Activated CD4-positive, alpha-beta T cell treated with anti-CD3 and anti-CD28 coated beads, Interleukin-2, Interleukin-6, amounts not matched to agents 100 ng/mL and 50 ng/mL, durations not matched to agents 16 hours and 8 hours (primary cell): ENCODE data around the gene SH3TC1.

Experiments
- DNase-seq: peaks from one replicate; pipeline ENCODE4 v3.0.0-alpha.2; 2020

The SH3TC1 gene

GRCh38 chr4:8198906-8199593, at the start of gene SH3TC1:
TSS of gene SH3TC1 (plus strand) at chr4:8199290. CDS start at chr4:8205195, 5,905 bp downstream.
- peak; percentile 74 for DNase-seq

GRCh38 chr4:8149664-8150063, 49.4 kb upstream of the SH3TC1 start:
- no peak for DNase-seq

GRCh38 chr4:8150152-8151090, 48.7 kb upstream of the SH3TC1 start:
- no peak for DNase-seq

- no peak for DNase-seq
These were observed 47.9 kb upstream of the SH3TC1 start for GRCh38 chr4:8151165-8151650.

GRCh38 chr4:8152090-8152864, 46.8 kb upstream of the SH3TC1 start:
- DNase-seq = no peak

GRCh38 chr4:8152865-8153257, 46.2 kb upstream of the SH3TC1 start:
- DNase-seq = no peak

GRCh38 chr4:8153441-8153840, 45.6 kb upstream of the SH3TC1 start:
- DNase-seq = no peak

- DNase-seq = no peak
These were observed 44.0 kb upstream of the SH3TC1 start for GRCh38 chr4:8155048-8155447.

- DNase-seq = no peak
These were observed 43.2 kb upstream of the SH3TC1 start for GRCh38 chr4:8155660-8156421.

GRCh38 chr4:8156617-8157016, 42.5 kb upstream of the SH3TC1 start:
- no peak for DNase-seq

- no peak for DNase-seq
These were observed 41.6 kb upstream of the SH3TC1 start for GRCh38 chr4:8157496-8157895.

GRCh38 chr4:8157944-8158709, 41.0 kb upstream of the SH3TC1 start:
- DNase-seq = no peak

GRCh38 chr4:8158710-8159536, 40.2 kb upstream of the SH3TC1 start, which contains the start of gene ABLIM2:
TSS of gene ABLIM2 (minus strand) at chr4:8158813. CDS start at chr4:8158689, 124 bp downstream.
- DNase-seq = peak; percentile 99

GRCh38 chr4:8159537-8160232, 39.4 kb upstream of the SH3TC1 start:
- DNase-seq = no peak

GRCh38 chr4:8160233-8160560, 38.9 kb upstream of the SH3TC1 start:
- DNase-seq = no peak

GRCh38 chr4:8160572-8160971, 38.5 kb upstream of the SH3TC1 start:
- no peak for DNase-seq

- no peak for DNase-seq
These were observed 36.5 kb upstream of the SH3TC1 start for GRCh38 chr4:8162625-8163024.

GRCh38 chr4:8163026-8163425, 36.1 kb upstream of the SH3TC1 start:
- DNase-seq = no peak

GRCh38 chr4:8163436-8164193, 35.5 kb upstream of the SH3TC1 start:
- no peak for DNase-seq
